ENCODE data around the gene ZBTB39. TPM values are rescaled to one million over a fixed set of nuclear protein-coding genes. Genes with fewer than 3 reads are reported as not detected.

Gene ZBTB39
- total RNA-seq, 4 donors from 2014 or later, result 5.2 to 6.1 (median 6.1) TPM

GRCh38 chr12:57044468-57044867, 38.1 kb upstream of the ZBTB39 start:
- DNase-seq (ENCODE audit: low spot score in 2 of 2), result no peak
- WGBS, 2 donors, result 85 to 88% methylated on average over 6 of the region's 6 CpGs
- H3K4me3 ChIP-seq (ENCODE audit: low read depth, poor library complexity, severe bottlenecking), result no peak overlapping the region
- intact Hi-C loops (cut with DNase I; ENCODE audit: low total_unique reads), result no loop called here
- TF ChIP-seq CTCF (IDR thresholded peaks at IDR 0.05) (no peak), POLR2A (IDR thresholded peaks at IDR 0.05) (no peak)

GRCh38 chr12:57042695-57043094, 36.3 kb upstream of the ZBTB39 start:
- intact Hi-C loops (cut with DNase I; ENCODE audit: low total_unique reads), result no loop called here
- 91 to 100% methylated on average over 2 of the region's 2 CpGs for WGBS, 2 donors
- no peak for DNase-seq (ENCODE audit: low spot score in 2 of 2)
- TF ChIP-seq POLR2A (IDR thresholded peaks at IDR 0.05) (no peak), CTCF (IDR thresholded peaks at IDR 0.05) (no peak)
- H3K4me3 ChIP-seq (ENCODE audit: low read depth, poor library complexity, severe bottlenecking), result no peak overlapping the region

- intact Hi-C loops (cut with DNase I; ENCODE audit: low total_unique reads), result no loop called here
- WGBS, 2 donors, result 66 to 77% methylated on average over 2 of the region's 2 CpGs
- no peak for DNase-seq (ENCODE audit: low spot score in 2 of 2)
These were observed 34.4 kb upstream of the ZBTB39 start for GRCh38 chr12:57040750-57041149.

GRCh38 chr12:57040211-57040610, 33.9 kb upstream of the ZBTB39 start:
- DNase-seq (ENCODE audit: low spot score in 2 of 2), result no peak
- TF ChIP-seq CTCF (IDR thresholded peaks at IDR 0.05) (no peak), POLR2A (IDR thresholded peaks at IDR 0.05) (no peak)
- intact Hi-C loops (cut with DNase I; ENCODE audit: low total_unique reads), result no loop called here
- WGBS, 2 donors, result 83 to 89% methylated on average over 4 of the region's 4 CpGs
- H3K4me3 ChIP-seq (ENCODE audit: low read depth, poor library complexity, severe bottlenecking), result no peak overlapping the region

More at GRCh38 chr12:57040750-57041149, 34.4 kb upstream of the ZBTB39 start:
- TF ChIP-seq POLR2A (IDR thresholded peaks at IDR 0.05) (no peak), CTCF (IDR thresholded peaks at IDR 0.05) (no peak)
- H3K4me3 ChIP-seq (ENCODE audit: low read depth, poor library complexity, severe bottlenecking), result no peak overlapping the region

- DNase-seq (ENCODE audit: low spot score in 2 of 2), result no peak
- H3K4me3 ChIP-seq (ENCODE audit: low read depth, poor library complexity, severe bottlenecking), result no peak overlapping the region
- TF ChIP-seq POLR2A (IDR thresholded peaks at IDR 0.05) (no peak), CTCF (IDR thresholded peaks at IDR 0.05) (no peak)
- WGBS, 2 donors, result 82 to 83% methylated on average over 9 of the region's 9 CpGs
- intact Hi-C loops (cut with DNase I; ENCODE audit: low total_unique reads), result no loop called here
These were observed 32.9 kb upstream of the ZBTB39 start for GRCh38 chr12:57039016-57039798.

- H3K4me3 ChIP-seq (ENCODE audit: low read depth, poor library complexity, severe bottlenecking), result no peak overlapping the region
- 76 to 85% methylated on average over 3 of the region's 3 CpGs for WGBS, 2 donors
- no peak for DNase-seq (ENCODE audit: low spot score in 2 of 2)
- intact Hi-C loops (cut with DNase I; ENCODE audit: low total_unique reads), result no loop called here
- TF ChIP-seq POLR2A (IDR thresholded peaks at IDR 0.05) (no peak), CTCF (IDR thresholded peaks at IDR 0.05) (no peak)
These were observed 30.9 kb upstream of the ZBTB39 start for GRCh38 chr12:57037264-57037663.

Data from lower leg skin (tissue), 4 donors.